GM12891 (cell line): ENCODE measurements around the gene MTCL1.

Source experiments
- POLR2A ChIP-seq: IDR thresholded peaks from 2 replicates; pipeline ENCODE4 v1.6.1; 2011; ENCODE audit warnings: low read depth, low read length, control low read depth
- POLR2AphosphoS5 ChIP-seq: IDR thresholded peaks from 2 replicates; pipeline ENCODE4 v1.6.1; 2011; ENCODE audit warnings: low read depth, low read length, control low read depth
- TAF1 ChIP-seq: IDR thresholded peaks from 2 replicates; pipeline ENCODE4 v1.6.1; 2011; ENCODE audit warnings: low read depth, low read length, control low read depth

DNA sequence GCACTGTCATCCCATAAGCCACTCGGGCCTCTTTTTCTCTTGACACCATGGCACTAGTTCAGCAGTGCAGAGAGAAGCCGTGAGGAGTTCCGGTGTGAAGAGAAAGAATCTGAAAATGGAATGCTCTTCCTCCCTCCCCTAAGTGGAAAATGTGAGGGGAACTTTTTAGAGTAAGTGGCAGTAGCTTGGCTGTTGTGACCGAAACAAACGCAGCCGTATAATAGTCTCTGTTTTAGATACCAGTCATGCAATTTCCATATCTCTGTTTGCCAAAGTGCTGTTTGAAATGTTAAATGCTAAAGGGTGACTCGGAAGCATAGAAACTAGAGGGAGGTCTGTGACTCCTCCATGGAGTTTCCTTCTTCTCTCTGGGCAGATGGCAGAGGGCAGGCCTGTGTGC is 122.9 kb downstream of the MTCL1 start:
- no peak for TF ChIP-seq POLR2A
- TF ChIP-seq POLR2AphosphoS5 = no peak
- no peak for TF ChIP-seq TAF1
